Osteocyte (in vitro differentiated cells): ENCODE data around the gene LPIN1. TPM values are rescaled to one million over a fixed set of nuclear protein-coding genes. Genes with fewer than 3 reads are reported as not detected.

Experiments
- DNase-seq: peaks from one replicate; pipeline ENCODE4 v3.0.0; 2021; ENCODE audit warnings: mixed read lengths; ENCODE audit not compliant: unreplicated experiment; ENCODE audit errors: extremely low spot score
- H3K27ac Mint-ChIP-seq: one replicate; pipeline ENCODE4 v1.8.0; 2021; ENCODE audit warnings: mild to moderate bottlenecking, mixed read lengths; ENCODE audit not compliant: unreplicated experiment
- H3K27me3 Mint-ChIP-seq: one replicate; pipeline ENCODE4 v1.8.0; 2021; ENCODE audit warnings: mixed read lengths; ENCODE audit not compliant: unreplicated experiment
- H3K36me3 Mint-ChIP-seq: one replicate; pipeline ENCODE4 v1.8.0; 2021; ENCODE audit warnings: mixed read lengths; ENCODE audit not compliant: unreplicated experiment
- H3K4me1 Mint-ChIP-seq: one replicate; pipeline ENCODE4 v1.8.0; 2021; ENCODE audit warnings: mixed read lengths; ENCODE audit not compliant: unreplicated experiment
- H3K4me3 Mint-ChIP-seq: one replicate; pipeline ENCODE4 v1.8.0; 2021; ENCODE audit warnings: mild to moderate bottlenecking, moderate library complexity, mixed read lengths; ENCODE audit not compliant: unreplicated experiment
- H3K9me3 Mint-ChIP-seq: one replicate; pipeline ENCODE4 v1.8.0; 2021; ENCODE audit warnings: mixed read lengths; ENCODE audit not compliant: unreplicated experiment
- total RNA-seq: library from RNA; stranded (reverse); gene quantifications from 2 replicates; pipeline ENCODE4 v1.2.1, GENCODE V29; 2021
- TF ChIP-seq, protein P1 (sequence below): fragments of 200-600 bp; sonication (generic); IDR thresholded peaks from 2 replicates; pipeline ENCODE4 v1.5.0; 2021; ENCODE audit warnings: antibody characterized with exemption, mild to moderate bottlenecking, moderate library complexity

Gene LPIN1
- total RNA-seq, 1 donor from 2014 or later: 26.7 TPM

DNA sequence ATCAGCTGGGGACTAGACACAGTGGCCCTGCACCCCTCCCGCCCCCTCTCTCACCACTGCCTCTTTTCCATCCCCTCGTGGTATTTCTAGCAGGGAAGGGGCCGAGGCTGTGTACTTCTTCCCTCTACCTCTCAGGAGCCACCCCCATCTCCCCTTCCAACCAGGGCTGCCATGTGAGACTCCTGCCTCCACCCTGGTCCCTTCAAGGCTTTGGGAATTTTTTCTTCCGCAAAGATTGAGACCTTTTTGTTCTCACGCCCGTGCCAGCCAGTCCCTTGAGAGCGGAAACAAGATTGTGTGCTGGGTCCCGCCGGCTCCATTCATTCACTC is 39.1 kb downstream of the LPIN1 start:
- TF ChIP-seq, protein P1, sequence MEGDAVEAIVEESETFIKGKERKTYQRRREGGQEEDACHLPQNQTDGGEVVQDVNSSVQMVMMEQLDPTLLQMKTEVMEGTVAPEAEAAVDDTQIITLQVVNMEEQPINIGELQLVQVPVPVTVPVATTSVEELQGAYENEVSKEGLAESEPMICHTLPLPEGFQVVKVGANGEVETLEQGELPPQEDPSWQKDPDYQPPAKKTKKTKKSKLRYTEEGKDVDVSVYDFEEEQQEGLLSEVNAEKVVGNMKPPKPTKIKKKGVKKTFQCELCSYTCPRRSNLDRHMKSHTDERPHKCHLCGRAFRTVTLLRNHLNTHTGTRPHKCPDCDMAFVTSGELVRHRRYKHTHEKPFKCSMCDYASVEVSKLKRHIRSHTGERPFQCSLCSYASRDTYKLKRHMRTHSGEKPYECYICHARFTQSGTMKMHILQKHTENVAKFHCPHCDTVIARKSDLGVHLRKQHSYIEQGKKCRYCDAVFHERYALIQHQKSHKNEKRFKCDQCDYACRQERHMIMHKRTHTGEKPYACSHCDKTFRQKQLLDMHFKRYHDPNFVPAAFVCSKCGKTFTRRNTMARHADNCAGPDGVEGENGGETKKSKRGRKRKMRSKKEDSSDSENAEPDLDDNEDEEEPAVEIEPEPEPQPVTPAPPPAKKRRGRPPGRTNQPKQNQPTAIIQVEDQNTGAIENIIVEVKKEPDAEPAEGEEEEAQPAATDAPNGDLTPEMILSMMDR: no peak
- H3K4me1 Mint-ChIP-seq: peaks cover 4% of the 10 kb centered on the region
- no peak overlapping the region for H3K4me3 Mint-ChIP-seq
- peaks cover 49% of the 10 kb centered on the region for H3K36me3 Mint-ChIP-seq
- H3K27ac Mint-ChIP-seq: no peak overlapping the region
- H3K9me3 Mint-ChIP-seq: peaks cover under 1% of the 10 kb centered on the region
- no peaks in the 10 kb centered on the region for H3K27me3 Mint-ChIP-seq
- DNase-seq: no peak

DNA sequence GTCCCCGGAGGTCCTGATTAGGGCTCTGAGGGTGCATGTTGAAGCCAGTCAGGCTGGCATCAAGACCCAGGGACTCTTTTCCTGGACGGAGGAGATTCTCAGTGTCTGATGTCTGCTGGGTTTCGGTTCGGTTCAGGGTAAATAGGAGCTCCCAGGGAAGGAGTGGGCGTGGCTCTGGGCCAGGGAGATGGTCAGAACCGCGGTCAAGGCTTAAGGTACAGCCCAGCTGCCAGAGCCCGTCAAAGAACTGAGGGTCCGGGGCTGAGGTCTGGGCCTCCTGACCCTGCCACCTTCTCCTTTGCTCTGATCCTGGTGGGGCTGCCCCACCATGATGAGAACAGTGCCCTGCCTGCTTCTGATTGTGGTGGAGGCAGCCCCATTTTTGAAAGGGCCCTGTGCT is 39.8 kb downstream of the LPIN1 start:
- Mint-ChIP-seq H3K27me3 (no peaks in the 10 kb centered on the region), H3K9me3 (peaks cover 6% of the 10 kb centered on the region), H3K4me1 (peaks cover 4% of the 10 kb centered on the region), H3K4me3 (no peak overlapping the region), H3K36me3 (peaks cover 49% of the 10 kb centered on the region), H3K27ac (no peak overlapping the region)
- TF ChIP-seq, protein P1: no peak
- no peak for DNase-seq

DNA sequence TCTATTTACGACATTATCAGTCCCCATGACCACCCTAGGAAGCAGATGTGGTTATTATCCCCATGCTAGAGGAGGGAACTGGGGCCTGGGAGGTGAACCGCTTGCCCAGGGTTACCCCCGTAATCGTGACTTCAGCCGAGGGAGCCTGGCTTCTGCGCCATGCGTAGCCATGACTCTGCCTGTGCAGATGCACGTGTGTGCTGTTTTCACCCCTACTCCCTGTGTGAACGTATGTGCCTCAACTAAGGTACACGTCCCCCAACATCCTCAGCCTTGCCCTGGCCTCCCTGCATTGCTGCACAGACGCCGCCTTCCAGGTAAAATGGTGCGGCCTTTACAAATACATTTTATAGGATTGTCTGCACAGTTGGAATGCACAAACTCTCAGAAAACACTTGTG is 40.2 kb downstream of the LPIN1 start:
- Mint-ChIP-seq H3K9me3 (peaks cover 8% of the 10 kb centered on the region), H3K36me3 (peaks cover 50% of the 10 kb centered on the region), H3K4me3 (no peak overlapping the region), H3K27me3 (no peaks in the 10 kb centered on the region), H3K27ac (no peak overlapping the region), H3K4me1 (peaks cover 4% of the 10 kb centered on the region)
- TF ChIP-seq, protein P1: no peak
- no peak for DNase-seq

DNA sequence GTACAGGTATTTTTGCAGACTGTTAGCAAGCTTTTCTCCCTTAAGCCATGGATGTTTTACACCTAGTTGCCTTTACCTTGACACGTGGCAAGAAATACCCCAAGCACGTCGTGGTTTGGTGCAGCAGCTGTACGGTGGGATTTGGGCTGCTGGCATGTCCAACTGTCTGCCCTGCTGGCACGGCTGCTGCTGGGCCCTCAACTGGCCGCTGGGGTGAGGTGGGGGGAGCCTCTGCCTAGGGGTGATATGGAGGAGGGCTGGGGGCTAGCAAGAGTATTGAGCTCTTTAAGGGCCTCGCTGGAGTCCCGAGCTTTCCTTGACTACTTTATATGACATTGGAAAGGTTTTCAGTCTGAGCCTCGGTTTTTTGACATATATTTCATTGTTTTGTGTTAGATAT is 41.6 kb downstream of the LPIN1 start:
- H3K4me3 Mint-ChIP-seq: no peak overlapping the region
- H3K27me3 Mint-ChIP-seq: no peaks in the 10 kb centered on the region
- TF ChIP-seq, protein P1: no peak
- H3K27ac Mint-ChIP-seq: no peak overlapping the region
- DNase-seq: no peak
- peaks cover 4% of the 10 kb centered on the region for H3K4me1 Mint-ChIP-seq
- peaks cover 56% of the 10 kb centered on the region for H3K36me3 Mint-ChIP-seq
- H3K9me3 Mint-ChIP-seq: peaks cover 8% of the 10 kb centered on the region

DNA sequence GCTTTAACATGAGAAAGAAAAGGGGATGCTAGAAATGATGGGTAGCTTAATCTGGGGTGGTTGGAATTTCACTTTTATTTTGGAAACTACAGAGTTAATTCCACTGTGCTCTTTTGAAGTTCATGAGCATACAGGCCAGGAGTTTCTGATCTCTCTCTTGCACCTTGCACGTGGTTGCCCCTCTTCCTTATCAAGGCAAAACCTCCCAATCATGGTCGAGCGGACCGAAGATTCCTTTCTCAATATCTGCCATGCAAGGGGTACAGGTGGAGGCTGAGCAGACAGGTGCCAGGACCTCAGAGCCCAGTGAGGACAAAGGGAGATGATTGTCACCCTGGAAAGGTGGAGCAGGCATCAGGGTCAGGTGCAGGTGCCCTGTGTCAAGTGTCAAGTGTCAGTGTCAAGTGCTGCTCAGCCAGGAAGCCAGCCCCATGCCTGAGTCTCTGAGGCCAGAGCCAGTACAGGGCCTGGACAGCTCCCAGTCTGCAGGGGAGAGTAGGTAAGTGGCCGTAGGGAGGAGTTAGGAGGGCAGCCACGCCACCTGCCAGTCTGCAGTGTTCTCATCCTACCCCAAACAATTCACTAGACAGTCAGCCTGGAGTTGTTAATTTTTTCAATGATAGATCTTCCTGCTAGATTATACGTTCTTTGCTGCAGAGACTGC is 42.2 kb downstream of the LPIN1 start:
- Mint-ChIP-seq H3K27me3 (no peaks in the 10 kb centered on the region), H3K27ac (no peak overlapping the region), H3K9me3 (peaks cover 8% of the 10 kb centered on the region), H3K36me3 (peaks cover 62% of the 10 kb centered on the region), H3K4me1 (peaks cover 4% of the 10 kb centered on the region), H3K4me3 (no peak overlapping the region)
- DNase-seq: no peak
- TF ChIP-seq, protein P1: no peak
